Progenitor cell of endocrine pancreas (in vitro differentiated cells): ENCODE data around the gene SRRM5. TPM values are rescaled to one million over a fixed set of nuclear protein-coding genes. Genes with fewer than 3 reads are reported as not detected.

Source experiments
- DNase-seq: peaks from one replicate; pipeline ENCODE4 v3.0.0; 2021; ENCODE audit warnings: low spot score; ENCODE audit not compliant: unreplicated experiment
- H3K27ac Mint-ChIP-seq: 2 replicates; pipeline ENCODE4 v1.8.0; 2021; ENCODE audit warnings: mild to moderate bottlenecking, moderate library complexity, mixed read lengths
- H3K27me3 Mint-ChIP-seq: 2 replicates; pipeline ENCODE4 v1.8.0; 2021; ENCODE audit warnings: mixed read lengths
- H3K36me3 Mint-ChIP-seq: 2 replicates; pipeline ENCODE4 v1.8.0; 2022; ENCODE audit warnings: mixed read lengths; ENCODE audit not compliant: insufficient read depth
- H3K4me1 Mint-ChIP-seq: 2 replicates; pipeline ENCODE4 v1.8.0; 2021; ENCODE audit warnings: low read depth, mixed read lengths
- H3K4me3 Mint-ChIP-seq: 2 replicates; pipeline ENCODE4 v1.8.0; 2021; ENCODE audit warnings: low read depth, mild to moderate bottlenecking, moderate library complexity, mixed read lengths
- H3K9me3 Mint-ChIP-seq: 2 replicates; pipeline ENCODE4 v1.8.0; 2021; ENCODE audit warnings: low read depth, mixed read lengths
- total RNA-seq: library from RNA; stranded (reverse); gene quantifications from 2 replicates; pipeline ENCODE4 v1.2.1, GENCODE V29; 2021
- TF ChIP-seq, protein P1 (sequence below): fragments of 200-600 bp; sonication (generic); IDR thresholded peaks from one replicate; pipeline ENCODE4 v1.5.0; 2021; ENCODE audit warnings: antibody characterized with exemption, mild to moderate bottlenecking; ENCODE audit not compliant: unreplicated experiment

The SRRM5 gene
- total RNA-seq, 1 donor from 2014 or later: 0.79 TPM

- Mint-ChIP-seq H3K9me3 (no peaks in the 10 kb centered on the region), H3K4me1 (peaks cover 26% of the 10 kb centered on the region), H3K27me3 (no peaks in the 10 kb centered on the region)
These were observed 15.7 kb upstream of the SRRM5 start, which contains the start of the genes IRGQ and ZNF576 for GRCh38 chr19:43595999-43596841. IRGQ (minus strand) TSS chr19:43596134; CDS start chr19:43595338, 796 bp downstream. ZNF576 (plus strand) TSS chr19:43596595; CDS start chr19:43597109, 514 bp downstream.

DNA sequence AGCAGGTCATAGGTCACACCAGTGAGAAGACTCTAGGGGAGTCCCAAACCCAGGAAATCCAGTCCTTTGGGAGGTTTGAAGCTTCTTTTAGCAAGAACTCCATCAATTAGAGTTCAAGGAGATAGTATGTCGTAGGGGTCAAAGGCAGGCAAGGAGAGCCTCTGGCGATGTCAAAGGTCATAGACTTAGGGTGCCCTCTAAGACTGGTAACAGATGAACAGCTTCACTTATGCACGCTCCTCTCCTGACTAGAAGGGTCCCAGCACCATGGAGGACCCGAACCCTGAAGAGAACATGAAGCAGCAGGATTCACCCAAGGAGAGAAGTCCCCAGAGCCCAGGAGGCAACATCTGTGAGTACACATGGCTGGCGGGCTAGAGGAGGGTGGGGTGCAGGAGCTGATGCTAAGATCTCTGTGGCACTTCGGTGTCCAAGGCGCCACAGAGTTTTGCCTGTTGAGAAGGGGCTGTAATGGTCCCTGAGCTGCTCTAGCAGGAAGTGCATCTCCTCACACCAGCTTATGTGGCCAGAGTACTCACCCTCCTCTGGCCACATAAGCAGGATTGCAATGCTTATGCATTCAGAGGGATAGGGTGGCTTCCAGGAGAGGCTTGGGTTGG, 14.9 kb upstream of the SRRM5 start:
- no peaks in the 10 kb centered on the region for H3K27me3 Mint-ChIP-seq
- peak overlapping the region; percentile 100 for H3K27ac Mint-ChIP-seq
- H3K4me3 Mint-ChIP-seq: peak overlapping the region; percentile 100
- H3K36me3 Mint-ChIP-seq: peaks cover 14% of the 10 kb centered on the region
- peaks cover 26% of the 10 kb centered on the region for H3K4me1 Mint-ChIP-seq
- DNase-seq: no peak
- no peaks in the 10 kb centered on the region for H3K9me3 Mint-ChIP-seq
- TF ChIP-seq, protein P1, sequence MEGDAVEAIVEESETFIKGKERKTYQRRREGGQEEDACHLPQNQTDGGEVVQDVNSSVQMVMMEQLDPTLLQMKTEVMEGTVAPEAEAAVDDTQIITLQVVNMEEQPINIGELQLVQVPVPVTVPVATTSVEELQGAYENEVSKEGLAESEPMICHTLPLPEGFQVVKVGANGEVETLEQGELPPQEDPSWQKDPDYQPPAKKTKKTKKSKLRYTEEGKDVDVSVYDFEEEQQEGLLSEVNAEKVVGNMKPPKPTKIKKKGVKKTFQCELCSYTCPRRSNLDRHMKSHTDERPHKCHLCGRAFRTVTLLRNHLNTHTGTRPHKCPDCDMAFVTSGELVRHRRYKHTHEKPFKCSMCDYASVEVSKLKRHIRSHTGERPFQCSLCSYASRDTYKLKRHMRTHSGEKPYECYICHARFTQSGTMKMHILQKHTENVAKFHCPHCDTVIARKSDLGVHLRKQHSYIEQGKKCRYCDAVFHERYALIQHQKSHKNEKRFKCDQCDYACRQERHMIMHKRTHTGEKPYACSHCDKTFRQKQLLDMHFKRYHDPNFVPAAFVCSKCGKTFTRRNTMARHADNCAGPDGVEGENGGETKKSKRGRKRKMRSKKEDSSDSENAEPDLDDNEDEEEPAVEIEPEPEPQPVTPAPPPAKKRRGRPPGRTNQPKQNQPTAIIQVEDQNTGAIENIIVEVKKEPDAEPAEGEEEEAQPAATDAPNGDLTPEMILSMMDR: no peak

More at GRCh38 chr19:43595999-43596841, 15.7 kb upstream of the SRRM5 start, which contains the start of the genes IRGQ and ZNF576:
- peak within 1 kb of the TSS; percentile 100 for H3K27ac Mint-ChIP-seq
- DNase-seq: peak; percentile 100
- TF ChIP-seq, protein P1: no peak
- peaks cover 13% of the 10 kb centered on the region for H3K36me3 Mint-ChIP-seq
- H3K4me3 Mint-ChIP-seq: peak within 1 kb of the TSS; percentile 100

DNA sequence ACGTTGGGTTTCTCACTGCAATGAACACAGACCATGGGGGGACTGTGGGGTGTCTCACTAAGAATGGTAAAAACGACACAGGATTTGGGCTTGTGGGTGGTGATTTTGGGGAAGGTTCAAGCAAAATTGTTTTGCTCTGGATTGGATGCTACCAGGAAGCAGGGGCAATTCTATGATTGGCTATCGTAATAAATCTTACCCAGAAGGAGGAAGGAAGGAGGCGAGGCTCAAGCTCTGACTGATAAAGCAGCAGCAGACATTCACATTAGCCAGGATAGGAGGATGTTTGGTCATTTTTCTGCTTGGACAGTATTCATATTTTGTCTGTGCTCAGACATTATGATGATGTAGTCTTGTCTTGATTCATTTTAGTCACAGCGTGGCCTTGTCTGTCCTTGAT, 14.0 kb upstream of the SRRM5 start:
- TF ChIP-seq, protein P1: no peak
- peaks cover 26% of the 10 kb centered on the region for H3K4me1 Mint-ChIP-seq
- no peak for DNase-seq
- no peaks in the 10 kb centered on the region for H3K27me3 Mint-ChIP-seq
- peak overlapping the region; percentile 100 for H3K4me3 Mint-ChIP-seq
- peaks cover 12% of the 10 kb centered on the region for H3K36me3 Mint-ChIP-seq
- peak overlapping the region; percentile 100 for H3K27ac Mint-ChIP-seq
- no peaks in the 10 kb centered on the region for H3K9me3 Mint-ChIP-seq

DNA sequence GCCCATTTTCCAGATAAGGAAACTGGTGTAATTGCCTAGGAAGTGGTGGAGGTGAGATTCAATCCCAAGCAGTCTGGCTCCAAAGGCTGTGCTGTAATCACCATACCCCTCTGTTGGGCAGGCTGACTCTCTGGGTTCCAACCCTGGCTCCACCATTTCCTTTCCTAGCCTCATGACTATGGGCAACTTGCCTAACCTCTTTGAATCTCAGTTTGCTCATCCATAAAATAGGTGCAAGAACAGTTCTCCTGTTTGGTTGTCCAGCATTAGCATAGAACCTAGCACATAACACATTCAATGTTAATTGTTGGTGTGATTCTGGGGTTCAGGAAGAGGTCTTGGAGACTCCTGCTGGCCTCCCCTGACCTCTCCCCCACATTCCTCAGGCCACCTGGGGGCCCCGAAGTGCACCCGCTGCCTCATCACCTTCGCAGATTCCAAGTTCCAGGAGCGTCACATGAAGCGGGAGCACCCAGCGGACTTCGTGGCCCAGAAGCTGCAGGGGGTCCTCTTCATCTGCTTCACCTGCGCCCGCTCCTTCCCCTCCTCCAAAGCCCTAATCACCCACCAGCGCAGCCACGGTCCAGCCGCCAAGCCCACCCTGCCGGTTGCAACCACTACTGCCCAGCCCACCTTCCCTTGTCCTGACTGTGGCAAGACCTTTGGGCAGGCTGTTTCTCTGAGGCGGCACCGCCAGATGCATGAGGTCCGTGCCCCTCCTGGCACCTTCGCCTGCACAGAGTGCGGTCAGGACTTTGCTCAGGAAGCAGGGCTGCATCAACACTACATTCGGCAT, 13.2 kb upstream of the SRRM5 start:
- DNase-seq: no peak
- Mint-ChIP-seq H3K4me1 (peaks cover 22% of the 10 kb centered on the region), H3K36me3 (peaks cover 8% of the 10 kb centered on the region), H3K27me3 (no peaks in the 10 kb centered on the region), H3K9me3 (no peaks in the 10 kb centered on the region), H3K27ac (peak overlapping the region; percentile 64), H3K4me3 (no peak overlapping the region)
- TF ChIP-seq, protein P1: no peak
